RWPE1 (cell line): ENCODE results near the gene PSMD11.

Source experiments
- CTCF ChIA-PET: fragments of 350-600 bp; sonication (Branson Sonifier 250); formaldehyde crosslinking; extraction: SDS; loops from one replicate; lab custom pipeline; 2021; lab: Yijun Ruan, JAX
- POLR2A ChIA-PET: fragments of 400-600 bp; formaldehyde crosslinking; extraction: SDS; loops from one replicate; lab custom pipeline; 2020; ENCODE audit warnings: antibody characterized with exemption; ENCODE audit not compliant: low non-redundant PET; lab: Yijun Ruan, JAX
- DNase-seq: peaks from one replicate; pipeline ENCODE4 v3.0.0; 2012; ENCODE audit warnings: low spot score
- H3K27ac ChIP-seq: fragments of 450-650 bp; 2 replicates; pipeline ENCODE4 v1.5.1; 2017
- TF ChIP-seq, protein P1 (sequence below): fragments of 450-650 bp; conservative IDR thresholded peaks from 2 replicates; pipeline ENCODE4 v1.5.1; 2017; ENCODE audit warnings: low read depth, mild to moderate bottlenecking

The PSMD11 gene

DNA sequence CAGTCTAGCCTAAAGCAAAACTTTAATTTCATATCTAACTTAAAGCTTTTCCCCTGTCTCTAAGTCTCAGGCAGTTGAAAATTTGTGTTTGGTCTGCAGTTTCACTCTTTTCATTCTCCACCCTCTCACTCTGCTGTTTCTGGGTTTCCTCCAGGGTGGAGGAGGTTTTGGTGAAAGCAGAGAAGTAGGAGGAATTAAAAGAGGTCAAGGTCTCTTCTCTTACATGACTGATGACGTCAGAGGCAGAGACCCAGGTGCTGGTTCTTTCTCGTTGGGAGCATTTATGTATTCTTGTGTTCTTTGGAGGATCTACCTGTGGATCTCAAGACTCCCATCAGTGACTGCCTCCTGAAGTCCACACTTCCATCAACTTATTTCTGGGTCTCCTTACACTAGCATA, 2.4 kb upstream of the PSMD11 start:
- ChIA-PET CTCF (interaction anchor here (0.5 to 1.0 kb wide), 2 partner anchors 12 to 189 kb away, joined by 3 read pairs; no protein-coding TSS in a partner anchor), POLR2A (no interaction called here)
- no peak for DNase-seq
- no peak overlapping the region for H3K27ac ChIP-seq
- TF ChIP-seq, protein P1, sequence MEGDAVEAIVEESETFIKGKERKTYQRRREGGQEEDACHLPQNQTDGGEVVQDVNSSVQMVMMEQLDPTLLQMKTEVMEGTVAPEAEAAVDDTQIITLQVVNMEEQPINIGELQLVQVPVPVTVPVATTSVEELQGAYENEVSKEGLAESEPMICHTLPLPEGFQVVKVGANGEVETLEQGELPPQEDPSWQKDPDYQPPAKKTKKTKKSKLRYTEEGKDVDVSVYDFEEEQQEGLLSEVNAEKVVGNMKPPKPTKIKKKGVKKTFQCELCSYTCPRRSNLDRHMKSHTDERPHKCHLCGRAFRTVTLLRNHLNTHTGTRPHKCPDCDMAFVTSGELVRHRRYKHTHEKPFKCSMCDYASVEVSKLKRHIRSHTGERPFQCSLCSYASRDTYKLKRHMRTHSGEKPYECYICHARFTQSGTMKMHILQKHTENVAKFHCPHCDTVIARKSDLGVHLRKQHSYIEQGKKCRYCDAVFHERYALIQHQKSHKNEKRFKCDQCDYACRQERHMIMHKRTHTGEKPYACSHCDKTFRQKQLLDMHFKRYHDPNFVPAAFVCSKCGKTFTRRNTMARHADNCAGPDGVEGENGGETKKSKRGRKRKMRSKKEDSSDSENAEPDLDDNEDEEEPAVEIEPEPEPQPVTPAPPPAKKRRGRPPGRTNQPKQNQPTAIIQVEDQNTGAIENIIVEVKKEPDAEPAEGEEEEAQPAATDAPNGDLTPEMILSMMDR = no peak

DNA sequence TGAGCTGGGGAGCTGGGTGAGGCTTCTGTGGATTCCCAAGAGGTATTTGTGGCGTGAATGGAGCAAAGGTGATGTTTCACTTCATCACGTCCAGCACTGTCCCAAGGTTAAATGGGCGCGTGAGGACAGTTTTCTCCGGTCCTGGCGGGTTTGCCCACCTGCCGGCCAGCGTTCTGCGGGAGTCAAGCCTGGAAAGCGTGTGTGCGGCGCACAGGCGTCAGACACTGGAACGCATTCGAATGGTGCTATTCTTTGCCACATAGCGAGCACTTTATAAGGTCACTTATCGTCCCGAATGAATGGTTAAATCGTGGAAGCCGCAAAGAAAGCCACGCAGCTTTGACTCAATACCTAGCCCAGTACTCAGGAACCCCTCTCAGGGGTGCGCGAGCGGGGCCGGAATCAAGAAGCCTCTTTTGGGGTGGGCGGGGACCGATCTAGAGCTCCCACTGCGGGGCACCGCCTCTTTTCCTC, 446 bp upstream of the PSMD11 start:
- TF ChIP-seq, protein P1 = no peak
- peak overlapping the region; percentile 81 for H3K27ac ChIP-seq
- DNase-seq = no peak
- POLR2A ChIA-PET = no interaction called here
- CTCF ChIA-PET = interaction anchor here (0.5 to 1.0 kb wide), 5 partner anchors 19 to 417 kb away, joined by 3 to 4 read pairs (median 3); no protein-coding TSS in a partner anchor

DNA sequence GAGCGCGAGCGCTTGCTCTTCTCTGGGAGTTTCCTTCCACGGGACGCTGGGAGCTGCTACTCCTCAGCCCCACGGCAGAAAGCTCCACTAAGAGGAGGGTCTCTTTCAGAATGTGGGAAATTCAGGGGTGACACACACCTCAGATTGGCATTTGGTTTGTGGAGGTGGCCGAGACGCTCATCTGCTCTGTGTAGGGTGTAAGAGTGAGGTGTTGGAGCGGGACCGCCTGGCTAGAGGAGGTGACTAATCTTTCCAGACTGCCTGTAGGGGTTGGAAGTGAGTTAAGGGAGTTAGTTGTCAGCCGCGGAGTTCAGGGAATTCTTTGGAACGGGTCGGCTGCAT, 735 bp downstream of the PSMD11 start:
- H3K27ac ChIP-seq = peak overlapping the region; percentile 81
- DNase-seq = peak; percentile 78
- POLR2A ChIA-PET = no interaction called here
- TF ChIP-seq, protein P1 = no peak
- CTCF ChIA-PET = interaction anchor here (1.8 kb wide), 1 partner anchor 17 kb away, joined by 6 read pairs; no protein-coding TSS in a partner anchor

DNA sequence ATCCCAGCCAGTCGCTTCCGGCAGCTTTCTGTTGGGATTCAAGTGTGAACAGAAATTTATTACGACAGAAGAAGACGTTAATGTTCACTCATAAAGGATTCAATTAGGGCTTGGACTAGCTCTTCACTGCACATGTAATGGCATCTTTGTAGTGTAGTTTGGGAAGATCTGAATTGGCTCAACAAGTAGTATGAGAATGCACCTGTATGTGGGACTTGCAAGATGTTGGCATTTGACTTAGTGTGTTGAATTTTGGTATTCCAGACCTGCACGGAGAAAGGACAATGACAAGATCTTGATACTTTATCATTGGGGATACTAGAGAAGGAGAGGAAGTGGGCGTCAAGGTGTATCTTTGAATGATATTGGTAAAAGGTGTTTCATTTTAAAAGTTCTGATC, 1.2 kb downstream of the PSMD11 start:
- peak overlapping the region; percentile 81; the same call in 1 of the 2 replicates for H3K27ac ChIP-seq
- ChIA-PET CTCF (interaction anchor here (1.8 kb wide), 1 partner anchor 17 kb away, joined by 6 read pairs; no protein-coding TSS in a partner anchor), POLR2A (no interaction called here)
- no peak for DNase-seq
- TF ChIP-seq, protein P1 = no peak

DNA sequence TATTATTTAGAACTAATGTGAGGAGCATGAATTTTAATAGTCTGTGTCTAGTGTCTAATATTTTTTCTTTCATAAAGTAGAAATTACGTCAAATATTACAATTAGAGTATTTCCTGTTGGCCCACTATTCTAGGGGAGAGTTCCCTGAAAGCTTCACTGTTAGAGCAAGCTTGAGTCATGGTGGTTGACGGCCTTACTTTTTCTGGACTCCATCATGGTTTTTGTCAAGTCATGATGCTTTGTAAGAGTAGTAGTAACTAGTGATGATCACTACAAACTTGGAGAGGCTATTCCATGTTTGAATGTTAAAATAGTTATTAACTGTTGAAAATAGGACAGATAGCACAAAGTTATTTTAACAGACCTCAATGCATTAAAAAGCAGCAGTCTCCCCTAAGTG, 1.7 kb downstream of the PSMD11 start:
- DNase-seq = no peak
- ChIA-PET POLR2A (no interaction called here), CTCF (interaction anchor here (1.0 to 1.8 kb wide), 2 partner anchors 16 to 311 kb away, joined by 3 to 6 read pairs; no protein-coding TSS in a partner anchor)
- TF ChIP-seq, protein P1 = no peak
- no peak overlapping the region for H3K27ac ChIP-seq

DNA sequence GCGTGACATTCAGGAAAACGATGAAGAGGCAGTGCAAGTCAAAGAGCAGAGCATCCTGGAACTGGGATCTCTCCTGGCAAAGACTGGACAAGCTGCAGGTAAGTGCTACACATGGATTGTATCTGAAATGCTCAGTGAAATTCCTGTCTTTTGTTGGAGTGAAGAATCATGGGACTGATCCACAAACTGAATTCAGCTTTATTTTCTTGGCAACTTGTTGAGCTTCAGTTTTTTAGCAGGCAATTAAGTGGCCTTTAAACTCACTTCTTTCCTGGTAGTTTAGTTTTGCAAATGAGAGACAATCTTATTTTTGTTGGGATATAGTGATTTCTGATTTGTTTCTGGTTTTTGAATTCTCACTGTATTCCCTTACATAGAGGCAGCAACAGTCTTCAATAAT, 2.6 kb downstream of the PSMD11 start:
- DNase-seq = no peak
- TF ChIP-seq, protein P1 = no peak
- no peak overlapping the region for H3K27ac ChIP-seq
- CTCF ChIA-PET = interaction anchor here (1.0 kb wide), 1 partner anchor 311 kb away, joined by 3 read pairs; no protein-coding TSS in a partner anchor
- POLR2A ChIA-PET = no interaction called here
